GM19467 (cell line): ENCODE results near the gene ADGRV1.

Experiments used
- ATAC-seq: cut with Tn5 transposase; IDR thresholded peaks from one replicate; pipeline ENCODE4 v1.9.1; 2021; ENCODE audit warnings: mild to moderate bottlenecking, moderate library complexity; ENCODE audit not compliant: unreplicated experiment

The ADGRV1 gene

GRCh38 chr5:90558344-90559192 is at the start of gene ADGRV1:
Gene ADGRV1 (plus strand): TSS chr5:90558797. CDS start chr5:90558896, 99 bp downstream.
- ATAC-seq: no peak

- no peak for ATAC-seq
Measured at GRCh38 chr5:90510438-90510837, 48.2 kb upstream of the ADGRV1 start.

- no peak for ATAC-seq
Measured at GRCh38 chr5:90514520-90514919, 44.1 kb upstream of the ADGRV1 start.

- ATAC-seq: no peak
Measured at GRCh38 chr5:90518661-90519060, 39.9 kb upstream of the ADGRV1 start.

GRCh38 chr5:90519081-90519480 is 39.5 kb upstream of the ADGRV1 start:
- ATAC-seq: no peak

GRCh38 chr5:90528601-90529193 is 29.9 kb upstream of the ADGRV1 start:
- ATAC-seq: no peak

- peak; percentile 91 for ATAC-seq
Measured at GRCh38 chr5:90529194-90529938, 29.2 kb upstream of the ADGRV1 start, which contains the start of gene LYSMD3. Gene LYSMD3 (minus strand): TSS chr5:90529584. CDS start chr5:90525289, 4,295 bp downstream.

- peak; percentile 41 for ATAC-seq
Measured at GRCh38 chr5:90529939-90530677, 28.5 kb upstream of the ADGRV1 start.

GRCh38 chr5:90530736-90531487 is 27.7 kb upstream of the ADGRV1 start:
- ATAC-seq: no peak

- ATAC-seq: no peak
Measured at GRCh38 chr5:90533794-90534193, 24.8 kb upstream of the ADGRV1 start.

GRCh38 chr5:90534922-90535321 is 23.7 kb upstream of the ADGRV1 start:
- ATAC-seq: no peak

GRCh38 chr5:90542827-90543519 is 15.6 kb upstream of the ADGRV1 start:
- no peak for ATAC-seq

GRCh38 chr5:90545511-90545910 is 13.1 kb upstream of the ADGRV1 start:
- no peak for ATAC-seq

GRCh38 chr5:90546216-90546837 is 12.3 kb upstream of the ADGRV1 start:
- no peak for ATAC-seq

GRCh38 chr5:90547072-90547536 is 11.5 kb upstream of the ADGRV1 start:
- no peak for ATAC-seq

- ATAC-seq: no peak
Measured at GRCh38 chr5:90548069-90548593, 10.5 kb upstream of the ADGRV1 start.

GRCh38 chr5:90549223-90549622 is 9.4 kb upstream of the ADGRV1 start:
- ATAC-seq: no peak

GRCh38 chr5:90549729-90550275 is 8.8 kb upstream of the ADGRV1 start:
- no peak for ATAC-seq
